NCI-H1092 treated with DMSO at 0.1 percent for 48 hours (cell line): ENCODE measurements around the gene CFAP57.
"Not testable (repeated sequence)": the region's sequence is repeated elsewhere in the genome, so short reads cannot be mapped to it uniquely, and the experiment has no call there.

Source experiments
- DNase-seq: peaks from one replicate; lab custom pipeline; 2025; lab: John Stamatoyannopoulos, UW

CFAP57 gene

DNA sequence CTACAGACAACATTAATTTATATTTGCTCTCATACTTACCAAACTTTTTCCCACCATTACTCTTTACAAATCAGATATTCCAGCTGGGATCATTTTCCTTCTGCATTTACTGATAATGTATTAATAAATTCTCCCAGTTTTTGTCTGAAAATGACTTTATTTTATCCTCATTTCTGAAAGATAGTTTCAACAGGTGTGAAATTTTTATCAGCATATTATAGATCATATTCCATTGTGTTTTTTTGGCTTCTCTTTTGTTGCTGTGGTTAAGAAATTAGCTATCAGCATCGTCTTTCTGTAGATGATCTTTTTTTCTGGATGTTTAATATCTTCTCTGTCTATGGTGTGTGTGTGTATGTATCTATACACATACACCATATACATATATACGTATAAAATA is 2.7 kb downstream of the CFAP57 start:
- no peak for DNase-seq

DNA sequence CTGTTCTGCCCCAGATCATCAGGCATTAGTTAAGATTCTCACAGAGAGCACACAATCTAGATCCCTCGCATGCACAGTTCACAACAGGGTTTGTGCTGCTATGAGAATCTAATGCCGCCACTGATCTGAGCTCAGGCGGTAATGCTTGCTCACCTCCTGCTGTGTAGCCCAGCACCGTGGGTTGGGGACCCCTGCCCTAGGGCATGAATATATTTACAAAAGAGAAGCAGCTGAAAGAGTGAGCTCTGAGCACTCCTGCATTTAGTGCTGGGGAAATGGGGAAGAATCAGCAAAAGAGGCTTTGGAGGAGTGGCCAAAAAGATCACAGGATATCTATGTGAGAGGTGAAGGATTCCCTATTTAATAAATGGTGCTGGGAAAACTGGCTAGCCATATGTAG is 5.6 kb downstream of the CFAP57 start:
- no peak for DNase-seq

DNA sequence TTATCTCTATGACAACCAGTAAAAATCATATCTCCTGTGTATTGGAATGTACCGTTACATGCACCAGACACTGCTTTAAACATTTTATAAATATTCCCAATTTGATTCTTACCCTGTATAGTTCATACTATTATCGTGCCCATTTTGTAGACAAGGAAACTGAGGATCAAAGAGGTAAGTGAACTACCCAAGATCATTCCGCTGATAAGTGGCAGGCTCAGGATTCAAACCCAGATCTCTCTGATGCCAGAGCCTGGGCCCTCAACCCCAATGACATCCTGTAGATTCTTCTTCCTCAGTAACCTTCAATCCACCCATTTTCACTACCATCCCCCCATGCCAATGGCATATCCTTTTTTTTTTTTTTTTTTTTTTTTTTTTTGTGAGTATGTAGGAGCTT is 12.3 kb downstream of the CFAP57 start:
- no peak for DNase-seq

DNA sequence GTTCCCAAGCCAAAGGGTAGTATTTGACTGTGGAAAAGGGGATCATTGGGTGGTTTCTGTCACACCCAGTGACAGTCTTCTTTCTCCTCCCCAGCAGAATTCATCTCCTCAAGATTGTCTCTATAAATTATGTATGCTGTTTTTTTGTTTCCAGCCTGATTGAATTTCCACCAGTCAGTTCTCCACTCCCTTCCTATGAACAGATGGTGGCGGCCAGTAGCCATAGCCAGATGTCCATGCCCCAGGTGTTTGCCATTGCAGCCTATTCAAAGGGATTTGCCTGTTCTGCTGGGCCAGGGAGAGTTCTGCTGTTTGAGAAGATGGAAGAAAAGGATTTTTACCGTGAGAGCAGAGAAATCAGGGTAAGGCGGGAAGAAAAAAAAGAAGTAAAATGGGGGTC is 12.9 kb downstream of the CFAP57 start:
- no peak for DNase-seq

DNA sequence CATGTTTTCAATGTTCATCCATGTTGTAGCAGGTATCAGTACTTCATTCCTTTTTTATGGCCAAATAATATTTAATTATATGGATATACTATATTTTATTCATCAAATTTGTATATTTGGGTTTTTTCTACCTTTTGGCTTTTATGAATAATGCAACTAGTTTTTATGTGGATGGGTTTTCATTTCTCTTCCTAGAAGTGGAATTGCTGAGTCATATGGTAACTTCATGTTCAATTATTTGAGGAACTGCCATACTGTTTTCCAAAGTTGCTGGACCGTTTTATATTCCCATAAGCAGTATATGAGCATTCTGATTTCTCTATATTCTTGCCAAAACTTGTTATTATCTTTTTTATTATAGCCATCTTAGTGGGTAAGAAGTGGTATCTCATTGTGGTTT is 16.0 kb downstream of the CFAP57 start:
- DNase-seq = no peak

DNA sequence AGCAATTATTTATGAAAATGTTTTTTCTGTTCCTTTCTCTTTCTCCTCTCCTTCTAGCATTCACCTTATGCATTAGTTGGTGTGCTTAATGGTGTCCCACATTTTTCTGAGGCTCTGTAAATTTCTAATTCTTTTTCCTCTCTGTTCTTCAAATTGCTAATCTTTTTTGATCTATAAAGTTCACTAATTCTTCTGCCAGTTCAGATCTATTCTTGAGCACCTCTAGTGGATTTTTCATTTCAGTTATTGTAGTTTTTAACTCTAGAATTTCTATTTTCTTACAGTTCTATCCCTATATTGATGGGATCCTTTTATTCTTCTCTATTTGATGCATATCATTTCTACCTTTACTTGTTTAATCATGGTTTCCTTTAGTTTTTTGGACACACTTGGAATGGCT is 22.4 kb downstream of the CFAP57 start:
- DNase-seq = no peak

DNA sequence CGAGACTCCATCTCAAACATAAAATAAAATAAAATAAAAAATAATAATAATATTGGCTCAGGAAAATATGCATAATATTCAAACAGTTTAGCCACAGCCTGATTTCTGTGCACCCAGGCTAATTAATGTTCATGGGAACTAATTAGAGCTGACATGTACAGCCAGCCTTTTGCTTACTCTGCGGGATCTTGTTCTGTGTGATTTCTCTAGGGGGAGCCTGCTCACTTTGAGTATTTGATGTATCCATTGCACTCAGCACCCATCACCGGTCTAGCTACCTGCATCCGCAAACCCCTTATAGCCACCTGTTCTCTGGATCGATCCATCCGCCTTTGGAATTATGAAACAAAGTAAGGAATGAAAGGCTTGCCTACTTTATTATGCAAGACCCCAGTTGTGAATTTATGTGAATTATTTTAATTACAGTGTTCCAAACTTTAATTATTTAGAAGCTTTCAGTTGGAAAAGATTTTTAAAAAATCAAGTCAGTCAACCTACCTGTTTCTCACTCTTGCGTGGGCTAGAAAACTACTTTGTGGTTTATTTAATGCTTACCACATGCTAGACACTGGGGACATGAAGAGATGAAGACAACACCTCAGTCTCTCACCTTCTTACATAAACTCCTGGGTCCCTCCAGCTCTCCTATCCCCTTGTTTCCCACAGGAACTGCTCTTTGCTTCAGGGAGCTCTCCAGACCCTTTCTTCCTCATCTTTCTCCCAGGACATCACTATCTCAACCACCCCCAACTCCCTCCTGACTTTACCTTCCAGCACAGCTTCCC is 25.4 kb downstream of the CFAP57 start:
- DNase-seq = no peak

DNA sequence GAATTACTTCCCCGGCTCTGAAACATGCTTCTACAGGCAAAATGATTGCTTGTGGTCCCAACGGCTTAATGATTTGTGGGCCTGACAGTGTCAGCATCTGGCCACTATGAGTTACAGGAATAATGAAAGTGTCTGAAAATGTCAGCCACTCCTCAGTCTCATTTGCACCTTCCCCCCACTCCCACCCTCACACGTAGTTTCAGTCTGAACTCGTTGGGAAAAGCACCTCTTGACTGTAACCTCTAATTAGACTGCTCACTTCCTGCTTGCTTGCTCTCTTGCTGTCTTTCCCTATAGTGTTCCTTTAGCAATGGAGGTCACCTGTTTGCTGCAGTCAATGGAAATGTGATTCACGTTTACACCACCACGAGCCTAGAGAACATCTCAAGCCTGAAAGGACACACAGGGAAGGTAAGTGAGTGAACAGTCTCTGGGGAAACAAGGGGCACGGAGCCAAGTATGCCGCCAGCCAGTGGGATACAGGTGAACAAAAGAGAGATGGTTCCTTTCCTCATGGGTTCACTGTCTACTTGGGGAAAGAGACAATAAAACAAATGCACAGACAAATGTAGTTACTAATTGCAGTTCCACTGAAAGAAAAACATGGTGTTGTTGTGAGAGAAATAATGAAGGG is 27.1 kb downstream of the CFAP57 start:
- peak; percentile 50 for DNase-seq

DNA sequence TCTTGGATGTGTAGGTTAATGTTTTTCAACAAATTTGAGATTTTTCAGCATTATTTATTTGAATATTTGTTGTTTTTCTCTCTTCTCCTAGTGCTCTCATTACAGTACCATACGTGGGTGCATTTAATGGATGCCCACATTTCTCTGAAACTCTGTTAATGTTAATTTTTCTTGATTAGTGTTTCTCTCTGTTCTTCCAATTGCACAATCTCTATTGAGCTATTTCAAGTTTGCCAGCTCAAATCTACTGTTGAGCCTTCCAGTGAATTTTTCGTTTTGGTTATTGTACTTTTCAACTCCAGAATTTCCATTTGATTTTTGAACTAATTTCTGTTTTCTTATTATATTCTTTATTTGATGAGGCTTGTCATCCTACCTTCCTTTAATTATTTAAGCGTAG is 31.7 kb downstream of the CFAP57 start:
- DNase-seq = no peak

DNA sequence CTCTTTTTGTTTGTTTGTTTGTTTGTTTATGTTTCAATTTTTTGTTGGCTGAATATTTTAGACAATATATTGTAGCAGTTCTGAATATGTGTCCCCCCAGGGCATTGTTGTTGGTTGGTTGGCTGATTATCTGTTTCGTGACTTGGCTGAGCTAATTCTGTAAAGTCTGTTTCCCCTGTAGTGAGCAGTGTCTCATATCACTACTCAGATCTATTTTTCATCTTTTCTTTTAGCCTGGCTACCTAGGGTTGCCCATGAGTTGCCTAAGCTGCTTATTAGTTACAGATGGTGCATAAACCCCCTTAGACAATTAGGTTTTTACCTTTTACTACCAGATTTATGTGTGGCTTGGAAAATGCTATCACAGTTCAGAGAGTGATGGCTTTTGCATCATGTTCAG is 32.3 kb downstream of the CFAP57 start:
- no peak for DNase-seq

DNA sequence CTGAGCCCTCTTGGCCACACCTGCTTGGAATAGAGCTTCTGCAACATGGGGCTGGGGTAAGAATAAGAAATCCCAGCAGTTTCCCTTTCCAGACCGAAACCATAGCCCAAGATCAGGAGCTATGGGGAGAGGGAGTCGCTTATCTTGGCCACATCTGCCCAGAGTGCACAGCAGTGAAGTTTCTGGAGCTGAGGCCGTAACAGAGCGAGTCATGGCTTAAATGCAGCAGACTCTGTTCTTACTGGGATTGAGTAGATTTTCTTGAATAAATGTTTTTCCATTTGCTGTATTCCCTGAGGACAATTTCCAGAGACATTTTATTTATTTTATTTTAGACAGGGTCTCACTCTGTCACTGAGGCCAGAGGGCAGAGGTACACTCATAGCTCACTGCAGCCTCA is 33.5 kb downstream of the CFAP57 start:
- no peak for DNase-seq

DNA sequence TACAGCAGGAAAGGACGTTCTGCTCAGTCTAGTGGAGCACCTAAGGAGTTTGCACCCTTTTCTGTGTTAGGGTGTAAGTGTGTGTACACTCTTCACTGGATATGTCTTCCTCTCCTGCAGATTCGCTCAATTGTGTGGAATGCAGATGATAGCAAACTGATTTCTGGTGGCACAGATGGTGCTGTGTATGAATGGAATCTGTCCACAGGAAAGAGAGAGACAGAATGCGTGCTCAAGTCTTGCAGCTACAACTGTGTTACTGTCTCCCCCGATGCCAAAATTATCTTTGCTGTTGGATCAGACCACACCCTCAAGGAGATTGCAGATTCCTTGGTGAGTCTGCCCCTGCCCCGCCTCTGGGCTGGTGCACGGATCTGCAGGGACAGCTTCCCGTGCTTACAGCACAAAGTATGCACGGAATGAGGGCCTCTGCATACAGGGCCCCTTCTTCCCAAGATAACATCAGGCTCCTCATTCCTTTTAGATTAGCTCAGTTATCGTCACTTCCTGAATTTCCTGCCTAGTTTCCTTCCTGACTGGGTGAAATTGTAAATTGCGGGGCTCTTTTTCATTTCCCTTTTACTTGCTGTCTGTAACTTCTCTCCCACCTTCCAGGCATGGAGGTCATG is 34.6 kb downstream of the CFAP57 start:
- no peak for DNase-seq

DNA sequence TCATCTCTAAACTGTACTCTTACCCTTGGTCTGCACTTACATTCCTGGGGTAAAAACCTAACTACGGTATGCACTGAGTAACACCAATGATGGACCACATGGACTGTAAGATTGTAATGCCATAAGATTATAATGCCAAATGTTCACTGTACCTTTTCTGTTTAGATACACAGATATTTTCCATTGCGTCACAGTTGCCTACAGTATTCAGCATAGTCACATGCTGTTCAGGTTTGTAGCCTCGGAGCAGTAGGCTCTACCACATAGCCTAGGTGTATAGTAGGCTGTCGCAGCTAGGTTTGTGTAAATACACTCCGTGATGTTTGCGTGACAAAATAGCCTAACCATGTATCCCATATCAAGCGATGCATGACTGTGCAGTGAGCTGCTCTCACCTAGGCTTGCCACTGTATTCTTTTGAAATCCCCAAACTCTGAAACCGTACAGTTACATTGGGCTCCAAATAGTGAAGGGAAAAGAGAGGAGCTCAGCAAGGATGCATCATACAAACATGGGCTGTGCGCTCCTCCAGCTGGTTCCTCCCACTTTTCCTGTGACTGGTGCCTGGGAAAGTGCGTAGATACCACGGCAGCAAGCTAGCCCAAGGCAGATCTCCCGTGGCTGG is 35.2 kb downstream of the CFAP57 start:
- no peak for DNase-seq

DNA sequence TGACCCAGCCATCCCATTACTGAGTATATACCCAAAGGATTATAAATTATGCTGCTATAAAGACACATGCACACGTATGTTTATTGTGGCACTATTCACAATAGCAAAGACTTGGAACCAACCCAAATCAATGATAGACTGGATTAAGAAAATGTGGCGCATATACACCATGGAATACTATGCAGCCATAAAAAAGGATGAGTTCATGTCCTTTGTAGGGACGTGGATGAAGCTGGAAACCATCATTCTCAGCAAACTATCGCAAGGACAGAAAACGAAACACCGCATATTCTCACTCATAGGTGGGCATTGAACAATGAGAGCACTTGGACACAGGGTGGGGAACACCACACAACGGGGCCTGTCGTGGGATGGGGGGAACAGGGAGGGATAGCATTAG is 36.1 kb downstream of the CFAP57 start:
- not testable (repeated sequence) for DNase-seq

DNA sequence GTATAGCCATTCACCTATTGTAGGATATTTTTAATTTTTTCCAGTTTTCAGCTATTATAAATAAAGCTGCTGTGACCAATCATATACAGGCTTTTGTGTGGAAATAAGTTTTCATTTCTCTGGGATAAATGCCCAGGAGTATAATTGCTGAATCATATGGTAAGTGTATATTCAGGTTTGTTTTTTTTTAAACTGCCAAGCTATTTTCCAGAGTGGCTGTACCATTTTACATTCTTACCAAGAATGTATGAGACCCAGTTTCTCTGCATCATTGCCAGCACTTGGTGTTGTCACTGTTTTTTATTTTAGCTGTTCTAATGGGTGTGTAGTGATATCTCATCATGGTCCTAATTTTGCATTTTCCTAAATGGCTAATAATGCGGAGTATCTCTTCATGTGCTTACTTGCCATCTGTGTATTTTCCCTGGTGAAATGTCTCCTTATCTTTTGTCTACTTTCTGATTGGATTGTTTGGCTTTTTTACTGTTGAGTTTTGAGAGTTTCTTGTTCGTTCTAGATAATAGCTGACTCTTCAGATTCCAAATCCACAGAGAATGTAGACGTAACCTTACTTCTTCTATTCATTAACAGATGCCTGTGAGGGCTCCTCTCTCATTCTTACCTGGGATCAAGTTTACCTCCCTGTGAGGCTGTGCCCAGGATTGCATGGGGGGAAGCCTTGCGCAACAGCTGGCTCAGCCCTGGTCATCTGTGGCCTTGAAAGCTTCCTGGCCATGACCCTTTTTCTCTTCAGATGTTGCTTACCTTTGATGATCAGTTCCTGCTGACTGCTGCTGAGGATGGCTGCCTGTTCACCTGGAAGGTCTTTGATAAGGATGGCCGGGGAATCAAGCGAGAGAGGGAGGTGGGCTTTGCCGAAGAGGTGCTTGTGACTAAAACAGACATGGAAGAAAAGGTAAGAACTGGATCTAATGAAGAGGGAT is 42.6 kb downstream of the CFAP57 start:
- DNase-seq = no peak

DNA sequence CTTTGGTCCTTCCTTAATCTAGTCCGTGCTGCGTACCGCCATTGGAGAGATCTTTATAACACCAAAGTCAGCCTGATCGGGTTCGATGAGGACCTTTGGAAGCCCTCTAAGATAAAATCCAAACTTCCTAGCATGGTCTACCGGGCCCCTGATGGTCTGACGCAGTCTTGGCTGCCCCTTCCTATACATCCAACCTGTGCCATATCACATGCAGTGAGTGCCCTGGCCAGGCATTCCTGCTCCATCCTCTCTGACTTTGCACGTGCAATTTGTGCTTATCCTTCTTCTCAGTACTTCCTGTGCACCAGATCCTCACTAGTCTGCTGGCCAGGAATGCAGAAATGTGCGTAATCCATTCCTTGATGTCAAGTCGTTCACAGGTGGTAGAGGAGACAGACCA is 45.6 kb downstream of the CFAP57 start:
- no peak for DNase-seq

DNA sequence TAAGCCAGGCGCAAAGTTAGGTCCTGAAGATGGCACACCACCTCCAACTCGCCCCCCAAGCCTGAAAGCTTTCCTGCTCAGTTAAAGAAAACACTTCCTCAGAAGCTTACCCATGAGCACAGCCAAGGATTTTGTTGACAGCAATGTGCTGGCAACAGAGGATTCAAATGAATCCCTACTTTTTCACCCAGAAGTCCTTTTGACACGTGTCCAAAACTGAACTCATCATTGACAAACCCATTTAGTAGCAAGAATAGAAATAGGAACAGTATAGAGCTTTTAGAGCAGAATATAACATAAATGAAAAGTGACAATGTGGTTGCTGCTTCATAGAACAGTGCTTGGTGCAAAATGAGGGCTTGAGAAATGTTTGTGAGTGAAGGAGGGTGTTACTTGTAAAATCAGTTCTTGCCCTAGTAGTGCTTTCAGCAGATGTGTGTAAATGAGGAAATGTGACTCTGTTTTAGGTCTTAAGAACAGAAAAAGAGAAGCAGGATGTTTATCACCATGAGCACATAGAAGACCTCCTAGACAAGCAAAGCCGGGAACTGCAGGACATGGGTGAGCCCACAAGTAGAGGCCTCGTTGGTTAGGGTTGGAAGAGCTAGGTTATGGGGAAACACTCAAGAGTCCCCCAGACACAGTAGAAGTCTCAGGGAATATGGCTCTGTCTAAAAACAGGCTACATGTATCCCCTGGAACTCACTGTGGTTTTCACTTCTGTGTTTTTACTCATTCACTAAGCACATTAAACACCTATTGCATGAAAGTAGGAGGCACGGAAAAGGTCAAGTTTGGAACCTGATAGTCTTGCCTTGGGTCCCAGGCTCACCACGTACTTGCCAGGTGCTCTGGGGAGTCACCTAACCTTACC is 49.0 kb downstream of the CFAP57 start:
- DNase-seq = no peak

DNA sequence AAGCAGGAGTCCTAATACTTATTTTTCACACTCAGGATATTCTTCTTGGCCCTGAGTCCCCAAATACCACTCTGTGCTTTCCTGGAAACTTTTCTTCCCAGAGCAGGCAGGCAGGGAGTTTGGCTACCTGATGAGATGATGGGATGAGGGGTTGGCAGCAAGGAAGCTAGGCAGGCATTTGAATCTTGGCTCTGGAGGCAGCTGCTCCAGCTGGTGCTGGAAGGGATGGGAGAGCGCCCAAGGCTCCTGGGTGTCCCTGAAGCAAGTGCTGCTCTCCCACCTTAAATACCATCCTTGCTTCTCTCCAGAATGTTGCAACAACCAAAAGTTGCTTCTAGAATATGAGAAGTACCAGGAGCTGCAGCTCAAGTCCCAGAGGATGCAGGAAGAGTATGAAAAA is 49.7 kb downstream of the CFAP57 start:
- DNase-seq = no peak

DNA sequence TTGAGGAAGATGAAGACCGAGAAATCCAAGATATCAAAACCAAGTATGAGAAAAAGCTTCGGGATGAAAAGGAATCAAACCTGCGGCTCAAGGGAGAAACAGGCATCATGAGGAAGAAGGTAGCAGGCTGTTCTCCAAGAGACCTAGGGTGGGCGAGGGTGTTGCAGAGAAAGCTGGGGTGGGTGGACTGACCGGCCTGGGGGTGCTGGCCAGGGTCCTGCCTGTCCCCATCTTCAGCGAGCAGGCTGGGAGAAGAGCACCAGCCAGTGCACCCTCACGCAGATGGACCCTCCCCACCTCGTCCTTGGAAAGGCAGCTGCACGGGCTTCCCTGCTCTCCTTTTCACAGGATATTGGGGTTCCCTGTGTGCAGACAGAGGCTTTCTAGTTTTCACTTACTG is 50.7 kb downstream of the CFAP57 start:
- DNase-seq = no peak

DNA sequence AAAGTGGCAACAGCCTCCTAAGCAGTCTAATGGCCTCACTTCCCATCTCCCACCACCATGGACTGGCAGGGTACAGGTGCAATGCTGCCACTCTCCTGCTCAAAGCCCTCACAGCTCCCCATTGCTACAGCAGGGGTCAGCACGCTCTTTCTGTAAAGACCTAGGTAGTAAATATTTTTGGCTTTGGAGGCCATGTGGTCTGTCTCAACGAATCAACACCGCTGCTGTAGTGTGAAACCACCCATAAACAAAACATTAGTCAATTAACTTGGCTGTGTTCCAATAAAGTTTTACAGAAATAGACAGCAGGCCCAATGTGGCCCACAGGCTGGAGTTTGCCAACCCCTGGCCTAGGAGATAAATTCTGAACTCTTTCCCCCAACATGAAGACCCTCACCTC is 53.0 kb downstream of the CFAP57 start:
- DNase-seq = no peak
